HepG2 (cell line): ENCODE measurements around the gene NTMT1. TPM values are rescaled to one million over a fixed set of nuclear protein-coding genes. Genes with fewer than 3 reads are reported as not detected.
A peak's percentile ranks its signal among the peaks of the same experiment; 100 is the strongest.

Experiments used
- ATF7-NPFF ChIP-seq: sonication (generic); formaldehyde crosslinking; IDR thresholded peaks from 2 replicates; pipeline ENCODE4 v1.8.1; 2023; ENCODE audit warnings: mild to moderate bottlenecking, low read depth, missing genetic modification reagents, moderate library complexity
- DR1 ChIP-seq: sonication (generic); formaldehyde crosslinking; IDR thresholded peaks from 2 replicates; pipeline ENCODE4 v1.8.0; 2021; ENCODE audit warnings: mild to moderate bottlenecking, missing genetic modification reagents, inconsistent platforms
- FOSL2 ChIP-seq: sonication (generic); formaldehyde crosslinking; IDR thresholded peaks from 2 replicates; pipeline ENCODE4 v1.4.0; 2020; ENCODE audit warnings: missing genetic modification reagents
- FOXA1 ChIP-seq, 2 experiments: fragments of 450-650 bp in 1 of 2; sonication (generic) in 1 of 2; formaldehyde crosslinking in 1 of 2; IDR thresholded peaks; 2 replicates each; pipeline versions ENCODE4 v1.4.0 to v1.6.1; 2016 to 2020; ENCODE audit warnings: missing genetic modification reagents in 1 of 2
- HNRNPK ChIP-seq: fragments of 200-400 bp; formaldehyde crosslinking; IDR thresholded peaks from 2 replicates; pipeline ENCODE4 v1.6.1; 2018; ENCODE audit warnings: low read length, low read depth, moderate library complexity, mild to moderate bottlenecking; ENCODE audit not compliant: poor library complexity, severe bottlenecking
- HOXD1 ChIP-seq: sonication (generic); formaldehyde crosslinking; IDR thresholded peaks from 2 replicates; pipeline ENCODE4 v1.5.0; 2020; ENCODE audit warnings: missing genetic modification reagents
- ISL2 ChIP-seq: sonication (generic); formaldehyde crosslinking; IDR thresholded peaks from 2 replicates; pipeline ENCODE4 v1.5.0; 2020; ENCODE audit warnings: missing genetic modification reagents
- POLR2G ChIP-seq: fragments of 200-400 bp; formaldehyde crosslinking; IDR thresholded peaks from 2 replicates; pipeline ENCODE4 v1.6.1; 2018; ENCODE audit warnings: mild to moderate bottlenecking, low read depth, low read length, moderate library complexity
- RFX5 ChIP-seq: IDR thresholded peaks from 2 replicates; pipeline ENCODE4 v1.6.1; 2011; ENCODE audit warnings: low read depth, low read length, improper control_type of control experiment
- SALL1 ChIP-seq: sonication (generic); formaldehyde crosslinking; IDR thresholded peaks from 2 replicates; pipeline ENCODE4 v1.8.0; 2022; ENCODE audit warnings: mild to moderate bottlenecking, missing genetic modification reagents
- ZC3H4 ChIP-seq: sonication (generic); formaldehyde crosslinking; IDR thresholded peaks from 2 replicates; pipeline ENCODE4 v1.4.0; 2020; ENCODE audit warnings: missing genetic modification reagents, borderline replicate concordance
- ZNF510 ChIP-seq: sonication (generic); formaldehyde crosslinking; IDR thresholded peaks from 2 replicates; pipeline ENCODE4 v1.4.0; 2020; ENCODE audit warnings: low read depth, mild to moderate bottlenecking, missing genetic modification reagents
- ZNF550 ChIP-seq: sonication (generic); formaldehyde crosslinking; IDR thresholded peaks from 2 replicates; pipeline ENCODE4 v1.4.0; 2020; ENCODE audit warnings: mild to moderate bottlenecking, missing genetic modification reagents, borderline replicate concordance
- ZNF746 ChIP-seq: sonication (generic); formaldehyde crosslinking; IDR thresholded peaks from 2 replicates; pipeline ENCODE4 v1.8.0; 2022; ENCODE audit warnings: mild to moderate bottlenecking, missing genetic modification reagents
- ZNF782 ChIP-seq: sonication (generic); formaldehyde crosslinking; IDR thresholded peaks from 2 replicates; pipeline ENCODE4 v1.4.0; 2020; ENCODE audit warnings: missing genetic modification reagents, mild to moderate bottlenecking, borderline replicate concordance
- ZNF891 ChIP-seq: sonication (generic); formaldehyde crosslinking; IDR thresholded peaks from 2 replicates; pipeline ENCODE4 v1.5.0; 2020; ENCODE audit warnings: mild to moderate bottlenecking, missing genetic modification reagents
- ZSCAN21 ChIP-seq: sonication (generic); formaldehyde crosslinking; IDR thresholded peaks from 2 replicates; pipeline ENCODE4 v1.8.0; 2022; ENCODE audit warnings: mild to moderate bottlenecking, missing genetic modification reagents, moderate library complexity, borderline replicate concordance
- polyA plus RNA-seq, 8 experiments: library from polyadenylated mRNA; depleted of rRNA in 3 of 8; stranded (reverse) in 7 of 8; unstranded in 1 of 8; fragments of >200 nt; fragmentation: Illumina TruSeq in 4 of 8; extraction: Trizol in 4 of 8; gene quantifications; 2 replicates each; pipeline versions ENCODE4 v1.2.1 to v1.2.3, GENCODE V29; 2011 to 2016; ENCODE audit warnings: low read depth in 4 of 8, missing spikeins in 1 of 8, mixed read lengths in 1 of 8; ENCODE audit not compliant: insufficient read depth in 1 of 8
- total RNA-seq, 5 experiments: library from RNA; depleted of rRNA; stranded (reverse); fragments of >200 nt; fragmentation: Illumina TruSeq; extraction: Trizol; gene quantifications; 2 replicates each; pipeline ENCODE4 v1.2.3, GENCODE V29; 2016; ENCODE audit warnings: low read depth in 1 of 5
- TF ChIP-seq, protein P1 (sequence below), 2 experiments: fragments of 450-650 bp in 1 of 2; sonication (generic) in 1 of 2; formaldehyde crosslinking; IDR thresholded peaks; 2 replicates each; pipeline versions ENCODE4 v1.5.0 to v1.8.0; 2020 to 2022; ENCODE audit warnings: mild to moderate bottlenecking in 1 of 2, missing genetic modification reagents in 1 of 2
- TF ChIP-seq, protein P2 (sequence below): sonication (generic); formaldehyde crosslinking; IDR thresholded peaks from 2 replicates; pipeline ENCODE4 v1.4.0; 2020; ENCODE audit warnings: mild to moderate bottlenecking, missing genetic modification reagents
- TF ChIP-seq, protein P3 (sequence below): sonication (generic); formaldehyde crosslinking; IDR thresholded peaks from 2 replicates; pipeline ENCODE4 v1.4.0; 2020; ENCODE audit warnings: missing genetic modification reagents, borderline replicate concordance
- TF ChIP-seq, protein P4 (sequence below): sonication (generic); formaldehyde crosslinking; IDR thresholded peaks from 2 replicates; pipeline ENCODE4 v1.8.1; 2023; ENCODE audit warnings: mild to moderate bottlenecking, moderate library complexity, missing genetic modification reagents

The NTMT1 gene
- total and polyA plus RNA-seq, 2 of the 13 experiments (the other 11 are each of a cell fraction or from before 2014, with no cell fraction given): 49.1 to 53.8 TPM

DNA sequence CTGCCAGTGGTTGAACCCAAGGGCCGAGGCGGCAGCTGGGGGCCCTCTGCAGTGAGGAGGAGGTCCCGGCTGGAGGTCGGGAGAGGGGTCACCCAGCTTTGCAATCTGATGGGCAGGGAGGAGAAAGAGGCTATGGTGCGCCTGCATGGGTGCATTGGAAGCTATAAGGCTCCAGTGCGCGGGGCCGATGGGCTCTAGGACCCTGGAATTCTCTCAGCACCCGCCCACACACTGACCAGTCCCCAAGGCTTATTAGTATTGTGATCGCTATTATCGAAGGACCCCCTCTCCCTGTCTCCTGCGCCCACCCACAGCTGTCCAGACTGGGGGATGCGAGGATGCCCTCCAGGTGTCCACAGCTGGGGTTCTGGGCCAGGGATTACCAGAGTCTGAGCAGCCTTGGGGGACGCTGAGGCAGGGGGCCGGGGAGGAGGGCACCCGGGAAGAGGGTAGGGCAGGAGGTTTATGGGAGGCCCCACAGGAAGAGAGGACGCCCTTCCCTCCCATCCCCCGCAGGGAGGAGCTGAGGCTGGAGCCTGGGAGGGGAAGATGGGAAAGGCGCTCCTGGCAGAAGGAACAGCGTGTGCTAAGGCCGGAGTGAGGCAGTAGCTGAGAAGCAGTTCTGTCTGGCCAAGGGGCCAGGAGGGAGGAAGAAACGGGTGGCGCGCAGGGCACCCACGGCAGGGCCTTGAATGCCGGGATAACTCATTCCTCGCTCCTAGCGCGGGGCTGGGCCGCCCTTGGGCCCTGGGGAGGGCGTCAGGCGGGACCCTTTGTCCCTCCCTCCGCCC is 29.2 kb upstream of the NTMT1 start (continued):
- TF ChIP-seq, protein P1, sequence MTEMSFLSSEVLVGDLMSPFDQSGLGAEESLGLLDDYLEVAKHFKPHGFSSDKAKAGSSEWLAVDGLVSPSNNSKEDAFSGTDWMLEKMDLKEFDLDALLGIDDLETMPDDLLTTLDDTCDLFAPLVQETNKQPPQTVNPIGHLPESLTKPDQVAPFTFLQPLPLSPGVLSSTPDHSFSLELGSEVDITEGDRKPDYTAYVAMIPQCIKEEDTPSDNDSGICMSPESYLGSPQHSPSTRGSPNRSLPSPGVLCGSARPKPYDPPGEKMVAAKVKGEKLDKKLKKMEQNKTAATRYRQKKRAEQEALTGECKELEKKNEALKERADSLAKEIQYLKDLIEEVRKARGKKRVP (CRISPR knock-in tag; IDR thresholded peaks at IDR 0.05): no peak
- TF ChIP-seq ZNF510 (CRISPR knock-in tag) (peak; percentile 62; the same call in 1 of the 2 replicates), ZNF550 (no peak), ZNF746 (CRISPR knock-in tag) (peak; percentile 89), SALL1 (CRISPR knock-in tag) (peak; percentile 44; the same call in 1 of the 2 replicates), RFX5 (no peak), FOXA1 (IDR thresholded peaks at IDR 0.05) (no peak), FOXA1 (CRISPR knock-in tag; IDR thresholded peaks at IDR 0.05) (no peak), ATF7-NPFF (CRISPR knock-in tag) (no peak), ZC3H4 (CRISPR knock-in tag) (peak; percentile 87), DR1 (CRISPR knock-in tag) (0 out of 2 replicates have a peak, but pooled peaks have one; percentile 30), ZSCAN21 (no peak), HOXD1 (no peak), ZNF891 (CRISPR knock-in tag) (no peak), HNRNPK (no peak), ZNF782 (no peak), ISL2 (CRISPR knock-in tag) (no peak), FOSL2 (CRISPR knock-in tag) (no peak), POLR2G (peak; percentile 82)
- TF ChIP-seq, protein P2, sequence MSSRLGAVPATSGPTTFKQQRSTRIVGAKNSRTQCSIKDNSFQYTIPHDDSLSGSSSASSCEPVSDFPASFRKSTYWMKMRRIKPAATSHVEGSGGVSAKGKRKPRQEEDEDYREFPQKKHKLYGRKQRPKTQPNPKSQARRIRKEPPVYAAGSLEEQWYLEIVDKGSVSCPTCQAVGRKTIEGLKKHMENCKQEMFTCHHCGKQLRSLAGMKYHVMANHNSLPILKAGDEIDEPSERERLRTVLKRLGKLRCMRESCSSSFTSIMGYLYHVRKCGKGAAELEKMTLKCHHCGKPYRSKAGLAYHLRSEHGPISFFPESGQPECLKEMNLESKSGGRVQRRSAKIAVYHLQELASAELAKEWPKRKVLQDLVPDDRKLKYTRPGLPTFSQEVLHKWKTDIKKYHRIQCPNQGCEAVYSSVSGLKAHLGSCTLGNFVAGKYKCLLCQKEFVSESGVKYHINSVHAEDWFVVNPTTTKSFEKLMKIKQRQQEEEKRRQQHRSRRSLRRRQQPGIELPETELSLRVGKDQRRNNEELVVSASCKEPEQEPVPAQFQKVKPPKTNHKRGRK (CRISPR knock-in tag): no peak
- TF ChIP-seq, protein P3, sequence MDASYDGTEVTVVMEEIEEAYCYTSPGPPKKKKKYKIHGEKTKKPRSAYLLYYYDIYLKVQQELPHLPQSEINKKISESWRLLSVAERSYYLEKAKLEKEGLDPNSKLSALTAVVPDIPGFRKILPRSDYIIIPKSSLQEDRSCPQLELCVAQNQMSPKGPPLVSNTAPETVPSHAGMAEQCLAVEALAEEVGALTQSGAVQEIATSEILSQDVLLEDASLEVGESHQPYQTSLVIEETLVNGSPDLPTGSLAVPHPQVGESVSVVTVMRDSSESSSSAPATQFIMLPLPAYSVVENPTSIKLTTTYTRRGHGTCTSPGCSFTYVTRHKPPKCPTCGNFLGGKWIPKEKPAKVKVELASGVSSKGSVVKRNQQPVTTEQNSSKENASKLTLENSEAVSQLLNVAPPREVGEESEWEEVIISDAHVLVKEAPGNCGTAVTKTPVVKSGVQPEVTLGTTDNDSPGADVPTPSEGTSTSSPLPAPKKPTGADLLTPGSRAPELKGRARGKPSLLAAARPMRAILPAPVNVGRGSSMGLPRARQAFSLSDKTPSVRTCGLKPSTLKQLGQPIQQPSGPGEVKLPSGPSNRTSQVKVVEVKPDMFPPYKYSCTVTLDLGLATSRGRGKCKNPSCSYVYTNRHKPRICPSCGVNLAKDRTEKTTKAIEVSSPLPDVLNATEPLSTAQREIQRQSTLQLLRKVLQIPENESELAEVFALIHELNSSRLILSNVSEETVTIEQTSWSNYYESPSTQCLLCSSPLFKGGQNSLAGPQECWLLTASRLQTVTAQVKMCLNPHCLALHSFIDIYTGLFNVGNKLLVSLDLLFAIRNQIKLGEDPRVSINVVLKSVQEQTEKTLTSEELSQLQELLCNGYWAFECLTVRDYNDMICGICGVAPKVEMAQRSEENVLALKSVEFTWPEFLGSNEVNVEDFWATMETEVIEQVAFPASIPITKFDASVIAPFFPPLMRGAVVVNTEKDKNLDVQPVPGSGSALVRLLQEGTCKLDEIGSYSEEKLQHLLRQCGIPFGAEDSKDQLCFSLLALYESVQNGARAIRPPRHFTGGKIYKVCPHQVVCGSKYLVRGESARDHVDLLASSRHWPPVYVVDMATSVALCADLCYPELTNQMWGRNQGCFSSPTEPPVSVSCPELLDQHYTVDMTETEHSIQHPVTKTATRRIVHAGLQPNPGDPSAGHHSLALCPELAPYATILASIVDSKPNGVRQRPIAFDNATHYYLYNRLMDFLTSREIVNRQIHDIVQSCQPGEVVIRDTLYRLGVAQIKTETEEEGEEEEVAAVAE: no peak
- TF ChIP-seq, protein P4, sequence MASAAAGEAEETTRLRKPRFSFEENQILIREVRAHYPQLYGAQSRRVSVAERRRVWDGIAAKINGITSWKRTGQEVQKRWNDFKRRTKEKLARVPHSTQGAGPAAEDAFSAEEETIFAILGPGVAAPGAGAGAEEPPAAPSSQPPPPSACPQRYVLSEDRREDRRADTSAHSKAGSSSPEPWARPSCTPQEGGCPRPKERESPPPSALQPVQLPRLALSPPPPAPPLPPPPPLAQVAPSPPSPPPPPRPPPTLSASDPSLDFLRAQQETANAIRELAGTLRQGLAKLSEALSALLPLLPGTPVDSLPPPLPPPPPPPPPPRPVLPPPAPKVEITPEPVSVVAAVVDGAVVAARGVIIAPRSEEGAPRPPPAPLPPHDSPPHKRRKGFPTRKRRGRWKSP (CRISPR knock-in tag): no peak; the same call in 1 of the 2 replicates
